Measurements from ENCODE around the gene XAB2. TPM values are rescaled to one million over a fixed set of nuclear protein-coding genes. Genes with fewer than 3 reads are reported as not detected.

XAB2 gene
- total RNA-seq, 1 donor from 2014 or later, result 47.0 TPM

- no peaks in the 10 kb centered on the region for H3K36me3 Mint-ChIP-seq (ENCODE audit: low read depth)
- H3K4me1 Mint-ChIP-seq, result no peaks in the 10 kb centered on the region
- no peak overlapping the region for H3K4me3 Mint-ChIP-seq
- peaks cover 7% of the 10 kb centered on the region for H3K9me3 Mint-ChIP-seq
- no peak overlapping the region for H3K27ac Mint-ChIP-seq (ENCODE audit: unreplicated experiment)
- peaks cover 51% of the 10 kb centered on the region for H3K27me3 Mint-ChIP-seq (ENCODE audit: low read depth)
- DNase-seq (ENCODE audit: low read depth, low spot score), result no peak
- no peak for TF ChIP-seq CTCF (conservative IDR thresholded peaks at IDR 0.05)
Observed at GRCh38 chr19:7640803-7641202, 11.5 kb upstream of the XAB2 start.

- Mint-ChIP-seq H3K9me3 (peaks cover 7% of the 10 kb centered on the region), H3K4me3 (no peak overlapping the region), H3K36me3 (ENCODE audit: low read depth) (no peaks in the 10 kb centered on the region), H3K4me1 (no peaks in the 10 kb centered on the region), H3K27ac (ENCODE audit: unreplicated experiment) (no peak overlapping the region), H3K27me3 (ENCODE audit: low read depth) (peaks cover 57% of the 10 kb centered on the region)
- no peak for TF ChIP-seq CTCF (conservative IDR thresholded peaks at IDR 0.05)
- no peak for DNase-seq (ENCODE audit: low read depth, low spot score)
Observed at GRCh38 chr19:7639863-7640348, 10.6 kb upstream of the XAB2 start.

GRCh38 chr19:7638802-7639465, 9.6 kb upstream of the XAB2 start:
- DNase-seq (ENCODE audit: low read depth, low spot score), result no peak
- no peak overlapping the region for H3K27ac Mint-ChIP-seq (ENCODE audit: unreplicated experiment)
- peaks cover 66% of the 10 kb centered on the region for H3K27me3 Mint-ChIP-seq (ENCODE audit: low read depth)
- peaks cover 7% of the 10 kb centered on the region for H3K9me3 Mint-ChIP-seq
- H3K4me3 Mint-ChIP-seq, result no peak overlapping the region
- no peaks in the 10 kb centered on the region for H3K4me1 Mint-ChIP-seq
- TF ChIP-seq CTCF (conservative IDR thresholded peaks at IDR 0.05), result no peak
- H3K36me3 Mint-ChIP-seq (ENCODE audit: low read depth), result no peaks in the 10 kb centered on the region

GRCh38 chr19:7637374-7638256, 8.3 kb upstream of the XAB2 start:
- Mint-ChIP-seq H3K4me1 (no peaks in the 10 kb centered on the region), H3K27me3 (ENCODE audit: low read depth) (peaks cover 66% of the 10 kb centered on the region), H3K4me3 (no peak overlapping the region), H3K36me3 (ENCODE audit: low read depth) (no peaks in the 10 kb centered on the region), H3K9me3 (peaks cover 7% of the 10 kb centered on the region), H3K27ac (ENCODE audit: unreplicated experiment) (no peak overlapping the region)
- DNase-seq (ENCODE audit: low read depth, low spot score), result no peak
- no peak for TF ChIP-seq CTCF (conservative IDR thresholded peaks at IDR 0.05)

GRCh38 chr19:7636691-7637373, 7.5 kb upstream of the XAB2 start, which contains the start of gene STXBP2:
Gene STXBP2 (plus strand): TSS chr19:7637110. CDS start chr19:7637150, 40 bp downstream.
- no peak for DNase-seq (ENCODE audit: low read depth, low spot score)
- Mint-ChIP-seq H3K4me3 (peak within 1 kb of the TSS; percentile 76), H3K9me3 (peaks cover 7% of the 10 kb centered on the region), H3K4me1 (no peaks in the 10 kb centered on the region), H3K36me3 (ENCODE audit: low read depth) (no peaks in the 10 kb centered on the region), H3K27me3 (ENCODE audit: low read depth) (peaks cover 66% of the 10 kb centered on the region), H3K27ac (ENCODE audit: unreplicated experiment) (peak within 1 kb of the TSS; percentile 75)
- peak; percentile 26 for TF ChIP-seq CTCF (conservative IDR thresholded peaks at IDR 0.05)

Data from neural crest cell (in vitro differentiated cells).